HG02973 (cell line): ENCODE data around the gene LSM14B.
"Not testable (repeated sequence)": the region's sequence is repeated elsewhere in the genome, so short reads cannot be mapped to it uniquely, and the experiment has no call there.

Source experiments
- ATAC-seq: cut with Tn5 transposase; IDR thresholded peaks from one replicate; pipeline ENCODE4 v1.9.1; 2021; ENCODE audit warnings: moderate library complexity; ENCODE audit not compliant: unreplicated experiment

The LSM14B gene

DNA sequence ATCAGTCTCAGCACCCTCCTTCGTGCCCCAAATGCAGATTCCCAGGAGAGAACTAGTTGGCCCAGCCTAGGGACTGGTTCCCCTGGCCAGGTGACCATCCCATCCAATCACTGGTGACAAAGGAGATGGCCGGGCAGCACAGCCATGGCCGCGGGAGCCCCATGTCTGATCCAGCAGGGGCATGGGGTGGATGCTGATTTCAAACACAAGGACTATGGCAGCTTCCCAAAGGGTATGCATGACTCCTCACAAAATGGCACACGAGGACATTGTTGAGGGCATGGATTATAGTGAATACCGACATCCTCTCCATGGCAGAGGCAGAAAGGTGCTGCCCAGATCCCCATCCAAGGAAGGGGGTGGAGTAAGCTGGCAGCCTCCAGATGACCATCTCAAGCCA is 9.9 kb upstream of the LSM14B start:
- no peak for ATAC-seq

DNA sequence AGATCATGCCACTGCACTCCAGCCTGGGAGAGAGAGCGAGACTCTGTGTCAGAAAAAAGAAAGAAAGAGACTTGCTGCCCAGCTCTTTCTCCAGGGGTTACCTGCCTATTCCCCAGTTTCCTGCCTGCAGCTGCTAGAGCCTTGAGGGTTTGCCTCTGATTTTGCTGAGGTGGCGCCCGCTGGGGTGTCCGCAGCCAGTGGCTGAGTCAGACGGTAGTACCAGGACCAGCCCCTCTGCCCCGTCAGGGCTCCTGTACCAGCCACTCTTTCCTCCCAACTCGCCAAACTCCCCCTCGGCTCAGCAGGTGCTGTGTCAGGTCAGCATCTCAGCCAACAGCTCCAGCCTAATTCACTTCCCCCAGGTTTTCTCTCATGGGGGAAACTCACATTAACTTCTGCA is 7.4 kb upstream of the LSM14B start:
- no peak for ATAC-seq

DNA sequence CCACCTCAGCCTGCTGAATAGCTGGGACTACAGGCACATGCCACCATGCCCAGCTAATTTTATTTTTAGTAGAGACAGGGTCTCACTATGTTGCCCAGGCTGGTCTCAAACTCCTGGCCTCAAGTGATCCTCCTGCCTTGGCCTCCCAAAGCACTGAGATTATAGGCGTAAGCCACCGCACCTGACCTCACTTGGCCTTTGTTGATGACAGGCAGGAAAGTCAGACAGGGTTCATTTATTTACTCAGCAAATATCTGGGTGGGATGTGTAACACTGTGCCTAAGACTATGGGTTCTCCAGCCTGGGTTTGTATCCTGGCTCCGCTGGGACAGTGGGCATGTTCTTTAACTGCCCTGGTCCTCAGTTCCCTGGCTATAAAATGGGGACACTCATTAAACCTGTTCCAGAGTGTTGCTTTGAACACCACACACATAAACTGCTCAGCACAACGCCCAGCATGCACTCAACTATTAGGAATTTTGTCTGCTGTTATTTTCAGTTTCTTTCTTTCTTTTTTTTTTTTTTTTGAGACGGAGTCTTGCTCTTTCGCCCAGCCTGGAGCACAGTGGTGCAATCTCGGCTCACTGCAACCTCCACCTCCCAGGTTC is 6.4 kb upstream of the LSM14B start:
- ATAC-seq, result not testable (repeated sequence)

DNA sequence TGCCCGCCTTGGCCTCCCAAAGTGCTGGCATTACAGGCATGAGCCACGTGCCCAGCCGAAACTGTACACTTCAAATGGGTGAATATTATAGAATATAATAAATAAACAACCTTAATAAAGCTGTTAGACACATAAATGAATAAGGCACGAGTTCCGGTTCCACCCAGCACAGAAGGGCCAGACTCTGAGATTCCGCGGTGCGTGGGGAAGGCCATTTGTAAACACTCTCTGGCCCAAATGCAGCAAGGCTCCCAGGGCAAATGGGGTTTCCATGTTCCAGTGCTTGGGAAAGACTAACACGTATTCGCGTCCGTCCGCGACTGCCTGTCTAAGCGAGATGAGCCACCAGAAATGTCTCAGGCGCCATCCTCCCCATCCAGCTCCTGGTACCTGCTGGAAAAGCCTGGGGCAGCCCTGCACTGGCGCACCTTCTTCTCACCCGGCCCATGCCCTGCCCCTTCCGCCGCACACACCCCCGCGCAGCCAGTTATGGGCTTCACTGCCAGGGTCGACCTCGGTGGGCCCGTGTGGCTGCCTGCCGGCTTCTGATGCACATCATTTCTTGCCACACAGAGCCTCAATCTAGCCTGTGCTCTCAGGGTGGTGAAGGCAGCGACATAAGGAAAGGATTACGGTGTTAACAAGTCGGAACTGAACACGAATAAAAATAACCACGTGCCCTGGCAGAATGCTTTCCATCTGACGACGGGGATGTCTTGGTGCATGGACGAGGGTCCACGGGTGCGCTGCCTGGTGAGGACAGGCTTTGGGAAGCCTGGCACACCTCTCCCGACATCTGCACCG is 5.5 kb upstream of the LSM14B start:
- ATAC-seq, result no peak

DNA sequence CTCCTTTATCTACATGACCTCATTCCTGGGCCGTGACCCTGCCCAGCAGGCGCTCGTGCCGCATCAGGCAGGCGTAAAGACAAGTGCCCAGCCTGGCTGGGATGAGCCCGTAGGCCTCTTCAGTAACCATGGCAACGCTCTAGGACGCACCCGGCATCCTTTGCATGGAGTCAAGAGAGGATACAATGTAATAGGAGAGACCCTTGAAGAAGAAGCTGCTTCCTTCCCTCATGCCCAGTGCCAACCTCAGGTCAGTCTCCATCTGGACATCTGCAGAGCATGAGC is 5.0 kb upstream of the LSM14B start:
- no peak for ATAC-seq

DNA sequence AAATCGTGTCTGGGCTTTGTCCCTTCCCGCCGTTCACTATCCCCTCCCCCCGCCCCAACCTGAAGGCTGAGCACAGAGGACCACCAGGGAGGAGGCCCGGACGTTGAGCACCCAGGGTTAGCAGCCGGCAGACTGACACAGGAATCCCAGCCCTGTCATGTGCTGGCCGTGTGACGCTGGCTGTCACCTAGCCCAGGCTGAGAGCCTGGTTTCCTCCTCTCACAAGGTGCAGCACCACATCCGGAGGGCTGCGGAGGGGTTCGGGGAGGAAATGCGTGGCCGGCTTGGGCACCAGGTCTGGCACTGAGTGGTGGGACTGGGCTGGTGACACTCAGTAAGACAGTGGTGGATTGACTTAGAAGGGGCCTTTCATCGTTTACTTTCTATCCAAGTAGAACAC is 4.6 kb upstream of the LSM14B start:
- ATAC-seq, result no peak

DNA sequence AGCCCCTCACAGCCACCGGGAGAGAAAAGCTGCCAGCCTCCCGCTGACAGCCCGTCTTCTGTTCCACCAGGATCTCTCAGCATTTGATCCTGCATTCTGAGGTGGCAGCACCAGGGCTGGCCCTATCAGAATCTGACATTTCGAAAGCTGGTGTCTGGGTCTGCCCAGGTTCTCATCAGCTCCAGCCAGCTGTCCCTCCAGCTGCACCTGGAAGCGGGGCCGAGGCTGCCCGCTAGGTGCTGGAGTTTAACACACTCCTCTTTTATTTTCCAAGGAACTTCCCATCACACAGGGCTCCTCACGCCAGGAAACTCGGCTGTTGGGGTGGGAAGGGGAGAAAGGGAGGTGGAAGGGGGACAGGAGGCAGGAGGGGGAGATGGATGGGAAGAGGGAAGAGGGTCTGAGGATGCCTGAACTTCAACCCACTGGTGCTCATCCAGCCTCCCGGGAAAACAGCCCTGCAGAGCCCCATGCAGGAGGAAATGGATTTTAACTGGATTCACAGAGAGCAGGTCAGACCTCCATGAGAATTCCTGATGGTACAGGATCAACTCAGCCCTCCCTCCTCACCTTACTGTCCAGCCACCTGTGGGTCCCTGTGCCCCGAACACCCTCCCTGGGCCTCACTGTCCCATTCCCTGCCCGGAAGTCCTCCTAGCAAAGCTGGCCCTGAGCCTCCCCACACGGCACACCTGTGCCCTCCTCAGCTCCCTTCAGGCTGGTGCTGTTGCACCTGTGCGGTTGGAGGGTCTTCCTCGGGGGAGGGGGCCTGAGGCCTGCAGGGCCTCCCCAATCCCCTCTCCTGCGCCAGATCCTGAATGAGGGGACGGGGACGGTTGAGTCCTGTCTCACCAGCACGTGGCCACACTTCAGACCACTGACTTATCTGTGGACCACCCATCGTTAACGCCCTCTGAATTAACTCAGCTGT is 3.9 kb upstream of the LSM14B start:
- ATAC-seq, result no peak

DNA sequence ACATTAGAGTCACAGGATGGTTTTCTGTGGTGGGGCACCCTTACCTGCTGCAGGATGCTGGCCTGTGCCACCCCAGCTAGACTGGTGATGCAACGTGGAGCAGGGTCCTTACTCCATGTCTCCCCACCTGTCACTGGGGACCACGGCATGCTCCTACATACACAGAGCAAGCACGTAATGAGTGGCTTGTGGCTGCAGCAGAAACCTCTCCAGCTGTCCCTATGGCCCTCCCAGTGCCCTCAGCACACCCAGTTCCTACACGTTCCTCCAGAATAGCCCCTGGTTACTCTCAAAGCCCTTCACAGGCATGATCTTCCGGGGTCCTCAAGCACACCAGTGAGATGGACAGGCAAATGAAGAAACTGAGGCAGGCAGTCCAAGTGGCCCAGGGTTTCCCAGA is 3.2 kb upstream of the LSM14B start:
- no peak for ATAC-seq

DNA sequence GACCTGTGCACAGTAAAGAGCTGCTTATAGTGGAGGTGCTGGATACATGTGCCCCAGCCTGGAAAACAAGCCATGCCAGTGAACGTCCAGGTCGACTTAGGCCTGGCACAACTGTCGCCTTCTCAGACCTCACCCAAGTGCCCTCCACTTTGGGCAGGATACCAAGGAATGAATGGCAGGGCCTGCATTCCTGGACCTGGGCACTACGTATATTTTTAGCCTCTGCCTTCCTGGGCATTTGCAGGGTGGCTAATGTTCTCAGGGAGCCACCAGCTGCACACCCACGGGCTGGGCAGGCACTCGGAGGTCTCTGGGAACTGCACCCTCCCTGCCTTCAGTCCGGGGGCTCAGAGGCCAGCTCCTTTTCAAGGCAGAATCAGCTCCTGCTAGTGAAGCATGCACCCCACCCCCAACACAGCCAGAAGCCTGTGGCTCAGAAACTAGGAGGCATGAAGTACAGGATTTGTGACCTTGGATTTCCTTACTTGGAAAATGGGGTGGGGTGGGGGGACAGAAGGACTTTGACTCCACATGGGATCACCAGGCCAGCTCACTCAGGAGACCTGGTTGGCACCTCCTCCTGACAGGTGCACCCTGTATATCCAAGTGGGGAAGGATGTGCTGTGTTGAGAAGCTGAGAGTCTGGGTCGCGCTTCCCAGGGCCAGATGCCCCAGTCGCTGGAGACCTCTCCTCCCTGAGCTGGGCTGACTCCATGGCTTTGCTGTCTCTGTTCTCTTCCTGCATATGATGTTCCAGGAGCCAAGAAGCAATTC is 2.5 kb upstream of the LSM14B start:
- ATAC-seq, result no peak

DNA sequence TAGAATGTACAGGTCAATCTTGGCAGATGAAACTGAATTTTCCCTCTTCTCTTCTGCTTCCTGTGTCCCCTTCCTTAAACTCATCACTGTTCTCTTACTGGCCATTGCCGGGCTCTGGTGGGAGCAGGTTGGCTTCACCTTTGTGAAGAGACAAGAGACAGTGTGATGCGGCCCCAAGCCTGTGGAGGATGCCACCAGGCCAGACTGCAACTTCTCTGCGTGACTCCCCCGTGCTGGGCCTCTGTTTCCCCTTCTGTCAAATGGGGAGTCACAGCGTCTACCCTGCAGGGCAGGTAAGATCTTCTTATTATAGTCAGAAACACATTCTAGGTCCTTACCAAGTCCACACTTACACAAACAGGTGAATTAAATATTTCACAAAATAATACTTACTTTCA is 1.9 kb upstream of the LSM14B start:
- no peak for ATAC-seq

DNA sequence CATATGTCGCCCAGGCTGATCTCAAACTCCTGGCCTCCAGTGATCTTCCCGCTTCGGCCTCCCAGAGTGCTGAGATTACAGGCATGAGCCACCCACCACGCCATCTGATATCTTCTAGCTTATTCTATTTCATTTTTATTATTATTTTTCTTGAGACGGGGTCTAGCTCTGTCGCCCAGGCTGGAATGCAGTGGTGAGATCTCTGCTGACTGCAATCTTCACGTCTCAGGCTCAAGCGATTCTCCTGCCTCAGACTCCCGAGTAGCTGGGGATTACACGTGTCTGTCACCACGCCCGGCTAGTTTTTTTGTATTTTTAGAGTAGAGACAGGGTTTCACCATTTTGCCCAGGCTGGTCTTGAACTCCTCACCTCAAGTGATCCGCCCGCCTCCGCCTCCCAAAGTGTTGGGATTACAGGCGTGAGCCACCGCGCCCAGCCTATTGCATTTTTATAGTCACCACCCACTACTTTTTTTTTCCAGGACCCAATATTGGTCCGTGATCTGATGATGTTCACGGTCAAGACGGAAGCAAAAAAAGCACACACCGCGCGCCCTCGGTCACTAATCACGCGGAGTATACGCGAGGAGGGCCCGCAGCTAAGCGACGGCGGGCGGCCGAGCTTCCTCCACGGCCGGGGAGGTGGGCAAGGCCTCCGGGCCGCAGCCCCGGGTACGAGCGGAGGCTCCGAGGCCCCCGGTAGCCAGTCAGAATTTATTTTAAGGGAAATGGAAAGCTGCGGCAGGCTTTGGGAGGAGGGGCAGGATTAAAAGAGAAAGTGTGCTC is 1.1 kb upstream of the LSM14B start:
- no peak for ATAC-seq

DNA sequence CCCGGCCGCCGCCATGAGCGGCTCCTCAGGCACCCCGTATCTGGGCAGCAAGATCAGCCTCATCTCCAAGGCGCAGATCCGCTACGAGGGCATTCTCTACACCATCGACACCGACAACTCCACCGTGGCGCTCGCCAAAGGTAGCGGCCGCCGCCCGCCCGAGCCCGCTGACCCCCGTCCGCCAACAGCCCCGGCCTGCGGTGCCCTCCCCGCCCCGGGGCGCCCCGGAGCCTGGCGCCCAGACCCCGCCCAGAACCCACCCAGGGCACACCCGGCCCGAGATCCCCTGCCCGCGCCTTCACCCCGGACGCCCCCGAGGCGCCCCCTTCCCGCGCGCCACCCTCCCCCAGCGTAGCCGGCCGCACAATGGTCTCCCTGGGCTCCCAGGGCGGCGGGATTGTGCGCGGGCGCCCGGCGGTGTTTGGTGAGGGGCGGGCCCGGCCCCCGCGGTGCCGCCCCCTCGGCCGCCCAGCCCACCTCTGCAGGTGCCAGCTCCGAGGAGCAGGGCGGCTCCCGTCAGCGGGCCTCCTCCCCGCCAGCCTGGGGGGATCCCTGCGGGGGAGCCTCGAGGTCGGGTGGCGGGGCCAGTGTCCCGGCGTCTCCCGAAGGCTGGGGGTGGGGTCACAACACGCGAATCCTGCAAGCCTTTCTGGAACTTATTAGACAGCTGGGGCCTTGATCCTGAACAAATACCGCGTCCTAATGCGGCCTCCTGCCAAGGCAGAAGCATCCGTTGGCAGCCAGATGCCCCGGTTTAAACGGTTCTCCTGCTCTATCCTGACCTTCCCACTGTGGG is 577 bp downstream of the LSM14B start:
- ATAC-seq, result peak; percentile 10

DNA sequence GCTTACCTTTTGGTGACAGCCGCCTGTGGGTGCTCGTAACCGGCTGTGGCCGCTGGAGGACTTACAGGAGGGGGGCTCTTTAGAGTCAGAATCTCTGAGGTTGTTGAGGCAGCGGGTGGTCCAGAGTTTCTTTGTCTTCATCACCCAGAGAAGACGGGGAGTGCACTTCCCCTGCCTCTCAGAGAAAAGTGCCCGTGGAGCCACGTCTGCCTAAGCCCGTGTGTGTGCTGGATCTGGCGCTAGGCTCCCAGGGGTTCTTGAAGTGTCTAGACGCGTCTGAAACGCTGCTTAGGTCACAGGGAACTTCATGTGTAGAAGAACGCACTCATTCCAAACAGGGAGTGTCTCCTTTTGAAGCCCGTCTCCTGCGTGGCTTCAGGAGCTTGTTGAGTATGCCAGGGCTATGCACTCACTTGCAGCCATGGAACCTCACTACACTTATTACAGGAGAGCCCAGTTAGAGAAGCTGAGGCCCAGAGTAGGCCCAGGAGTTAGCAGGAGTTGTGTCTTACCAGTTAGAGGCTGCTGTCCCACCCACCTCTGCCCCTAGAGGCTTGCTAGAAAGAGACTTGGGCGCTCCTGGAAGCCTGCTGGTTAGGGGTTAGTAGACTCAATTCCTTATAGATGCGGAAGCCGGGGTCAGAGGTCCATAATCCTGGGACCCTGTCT is 1.3 kb downstream of the LSM14B start:
- no peak for ATAC-seq

DNA sequence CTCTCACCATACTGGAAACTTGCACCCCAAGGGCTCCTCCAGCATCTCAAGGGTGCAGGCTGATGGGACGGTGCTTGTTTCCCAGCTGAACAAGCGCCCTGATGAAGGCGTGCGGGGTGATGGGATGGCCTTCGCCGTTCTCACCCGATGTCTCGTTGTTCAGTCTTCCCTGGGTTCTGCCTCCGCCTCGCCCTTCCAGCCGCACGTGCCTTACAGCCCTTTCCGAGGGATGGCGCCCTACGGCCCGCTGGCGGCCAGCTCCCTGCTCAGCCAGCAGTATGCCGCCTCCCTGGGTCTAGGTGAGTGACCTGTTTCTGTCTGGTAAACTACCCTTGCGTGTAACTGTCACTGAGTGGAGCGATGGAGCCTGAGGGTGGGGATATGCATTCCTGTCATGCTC is 3.9 kb downstream of the LSM14B start:
- ATAC-seq, result no peak

DNA sequence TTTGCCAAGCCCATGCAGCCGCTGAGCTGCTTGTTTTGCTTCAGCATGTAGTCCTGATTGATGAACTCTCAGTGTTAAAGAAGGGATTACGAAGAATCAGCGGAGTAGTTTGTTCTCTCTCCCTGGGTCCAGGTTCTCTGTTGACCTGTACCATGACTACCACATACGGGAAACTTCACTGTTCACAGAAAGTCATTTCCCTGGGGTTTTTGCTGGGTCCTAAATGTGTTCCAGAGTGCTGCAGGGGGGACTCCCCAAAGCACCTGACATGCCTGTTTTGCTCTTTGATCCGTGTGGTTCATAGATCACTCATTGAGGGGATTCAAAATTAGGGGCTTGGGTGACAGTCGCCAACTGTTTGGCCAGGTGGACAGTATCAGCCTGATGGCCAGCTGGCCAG is 5.5 kb downstream of the LSM14B start:
- no peak for ATAC-seq

DNA sequence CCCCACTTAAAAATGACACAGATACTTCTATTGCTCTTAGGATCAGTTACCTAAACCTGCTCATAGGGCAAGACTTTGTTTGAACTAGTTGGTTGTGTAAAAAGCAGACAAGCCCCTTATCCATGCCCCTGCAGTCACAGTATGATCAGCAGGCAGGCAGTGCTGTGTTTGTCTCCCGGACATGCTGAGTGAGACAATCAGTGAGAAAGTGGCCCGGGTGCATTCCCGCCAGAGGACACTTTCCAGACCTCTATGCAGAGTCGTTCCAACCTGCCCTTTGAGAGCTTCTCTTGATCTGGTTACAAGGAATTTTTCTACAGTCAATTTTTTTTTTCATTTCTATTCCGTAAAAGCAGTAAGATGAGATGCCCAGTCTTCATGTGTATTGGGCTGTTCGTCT is 6.2 kb downstream of the LSM14B start:
- no peak for ATAC-seq

DNA sequence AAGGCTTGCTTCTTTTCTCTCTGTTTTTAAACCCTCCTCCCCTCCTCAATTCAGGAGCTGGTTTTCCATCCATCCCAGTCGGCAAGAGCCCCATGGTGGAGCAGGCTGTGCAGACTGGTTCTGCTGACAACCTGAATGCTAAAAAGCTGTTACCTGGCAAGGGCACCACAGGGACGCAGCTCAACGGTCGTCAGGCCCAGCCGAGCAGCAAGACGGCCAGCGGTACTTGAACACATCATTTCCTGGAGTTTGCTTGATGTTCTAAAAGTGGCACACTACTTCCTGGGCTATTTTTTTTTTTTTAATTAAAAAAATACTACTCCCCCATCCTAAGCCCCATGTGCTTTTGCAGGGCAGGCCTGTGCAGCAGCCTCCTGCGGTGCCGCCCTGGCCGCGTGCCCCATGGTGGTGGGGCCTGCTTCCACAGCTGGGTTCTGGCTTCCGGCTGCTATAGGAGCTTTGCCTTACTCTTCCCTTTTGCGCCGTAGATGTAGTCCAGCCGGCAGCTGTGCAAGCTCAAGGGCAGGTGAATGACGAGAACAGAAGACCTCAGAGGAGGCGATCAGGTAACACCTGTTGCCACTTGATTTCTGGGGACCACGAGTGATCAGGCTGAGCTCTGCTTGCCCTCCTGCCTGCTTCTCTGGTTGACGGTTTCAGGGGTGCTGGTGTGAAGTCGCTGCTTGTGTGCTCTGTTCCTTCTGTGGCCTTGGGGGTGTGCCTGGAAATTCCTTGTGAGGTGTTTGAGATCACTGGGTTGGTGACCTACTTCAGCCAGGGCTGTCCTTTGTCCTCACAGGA is 7.7 kb downstream of the LSM14B start:
- no peak for ATAC-seq
